Liver (tissue), 9 donors: Measurements from ENCODE around the gene TMEM187. TPM values are rescaled to one million over a fixed set of nuclear protein-coding genes. Genes with fewer than 3 reads are reported as not detected.

Experiments
- DNase-seq: peaks from one replicate; pipeline ENCODE4 v3.0.0-alpha.2; 2017; ENCODE audit warnings: low spot score
- H3K27ac ChIP-seq, 2 donors: one replicate each; pipeline ENCODE4 v1.7.0; 2013; ENCODE audit warnings: inconsistent platforms in 2 of 2, low read length in 2 of 2, control low read depth in 1 of 2, low read depth in 1 of 2, mild to moderate bottlenecking in 1 of 2
- H3K27me3 ChIP-seq, 4 donors: one replicate each; pipeline versions ENCODE4 v1.6.1 to v1.7.0; 2013; ENCODE audit warnings: low read length in 3 of 4, inconsistent platforms in 1 of 4, mild to moderate bottlenecking in 1 of 4, moderate library complexity in 1 of 4; ENCODE audit not compliant: control insufficient read depth in 4 of 4, insufficient read depth in 4 of 4
- H3K36me3 ChIP-seq, 4 donors: one replicate each; pipeline versions ENCODE4 v1.6.1 to v1.7.0; 2013; ENCODE audit warnings: low read length in 3 of 4, mild to moderate bottlenecking in 3 of 4, low read depth in 1 of 4, moderate library complexity in 1 of 4; ENCODE audit not compliant: control insufficient read depth in 4 of 4, insufficient read depth in 3 of 4
- H3K4me1 ChIP-seq, 4 donors: one replicate each; pipeline versions ENCODE4 v1.6.1 to v1.7.0; 2013; ENCODE audit warnings: low read length in 3 of 4, mild to moderate bottlenecking in 3 of 4, moderate library complexity in 1 of 4; ENCODE audit not compliant: control insufficient read depth in 4 of 4, insufficient read depth in 4 of 4
- H3K4me3 ChIP-seq, 3 donors: one replicate each; pipeline versions ENCODE4 v1.6.1 to v1.7.0; 2013; ENCODE audit warnings: low read length in 3 of 3, control low read depth in 1 of 3, low read depth in 1 of 3, mild to moderate bottlenecking in 1 of 3
- H3K9ac ChIP-seq, 2 donors: one replicate each; pipeline ENCODE4 v1.7.0; 2013; ENCODE audit warnings: low read length in 2 of 2, mild to moderate bottlenecking in 2 of 2, moderate library complexity in 2 of 2, control low read depth in 1 of 2, low read depth in 1 of 2
- H3K9me3 ChIP-seq, 4 donors: one replicate each; pipeline versions ENCODE4 v1.6.1 to v1.7.0; 2013; ENCODE audit warnings: low read length in 3 of 4; ENCODE audit not compliant: control insufficient read depth in 4 of 4
- ATF3 ChIP-seq: IDR thresholded peaks from 2 replicates; pipeline ENCODE4 v1.6.1; 2016; ENCODE audit warnings: antibody characterized with exemption
- CTCF ChIP-seq: fragments of 150-350 bp; IDR thresholded peaks from 2 replicates; pipeline ENCODE4 v1.5.1; 2017; ENCODE audit warnings: improper control_type of control experiment, low read depth, low read length; ENCODE audit not compliant: missing input control
- EGR1 ChIP-seq, 2 donors: IDR thresholded peaks; 2 replicates each; pipeline ENCODE4 v1.6.1; 2016 to 2018; ENCODE audit warnings: antibody characterized with exemption in 2 of 2, low read depth in 2 of 2
- FOXA1 ChIP-seq: IDR thresholded peaks from 2 replicates; pipeline ENCODE4 v1.6.1; 2016; ENCODE audit warnings: antibody characterized with exemption
- GABPA ChIP-seq, 2 donors: IDR thresholded peaks in 1 of 2; conservative IDR thresholded peaks in 1 of 2; 2 replicates each; pipeline ENCODE4 v1.6.1; 2016; ENCODE audit warnings: antibody characterized with exemption in 2 of 2, mild to moderate bottlenecking in 1 of 2, moderate library complexity in 1 of 2
- HNF4A ChIP-seq, 2 donors: conservative IDR thresholded peaks; 2 replicates each; pipeline ENCODE4 v1.6.1; 2016; ENCODE audit warnings: antibody characterized with exemption in 2 of 2, mild to moderate bottlenecking in 2 of 2
- HNF4G ChIP-seq: IDR thresholded peaks from 2 replicates; pipeline ENCODE4 v1.6.1; 2016; ENCODE audit warnings: antibody characterized with exemption
- JUND ChIP-seq, 2 donors: IDR thresholded peaks; 2 replicates each; pipeline ENCODE4 v1.6.1; 2016; ENCODE audit warnings: antibody characterized with exemption in 2 of 2
- MAX ChIP-seq: IDR thresholded peaks from 2 replicates; pipeline ENCODE4 v1.6.1; 2016; ENCODE audit warnings: antibody characterized with exemption
- NR2F2 ChIP-seq: IDR thresholded peaks from 2 replicates; pipeline ENCODE4 v1.6.1; 2016; ENCODE audit warnings: antibody characterized with exemption
- RAD21 ChIP-seq, 2 donors: IDR thresholded peaks; 2 replicates each; pipeline ENCODE4 v1.6.1; 2016; ENCODE audit warnings: antibody characterized with exemption in 2 of 2, mild to moderate bottlenecking in 2 of 2
- REST ChIP-seq: IDR thresholded peaks from 2 replicates; pipeline ENCODE4 v1.6.1; 2016; ENCODE audit warnings: antibody characterized with exemption, mild to moderate bottlenecking
- RXRA ChIP-seq, 2 donors: IDR thresholded peaks; 2 replicates each; pipeline ENCODE4 v1.6.1; 2017 to 2018; ENCODE audit warnings: antibody characterized with exemption in 2 of 2, mild to moderate bottlenecking in 1 of 2
- SP1 ChIP-seq: IDR thresholded peaks from 2 replicates; pipeline ENCODE4 v1.6.1; 2018; ENCODE audit warnings: antibody characterized with exemption, mild to moderate bottlenecking
- TAF1 ChIP-seq: conservative IDR thresholded peaks from 2 replicates; pipeline ENCODE4 v1.6.1; 2016; ENCODE audit warnings: antibody characterized with exemption, mild to moderate bottlenecking
- YY1 ChIP-seq: IDR thresholded peaks from 2 replicates; pipeline ENCODE4 v1.6.1; 2016; ENCODE audit warnings: antibody characterized with exemption, mild to moderate bottlenecking
- ZBTB33 ChIP-seq: IDR thresholded peaks from 2 replicates; pipeline ENCODE4 v1.6.1; 2016; ENCODE audit warnings: antibody characterized with exemption
- WGBS: extraction: QIAGEN DNeasy Blood & Tissue Kit; methylation state at CpG from one replicate; pipeline ENCODE4 v1.1.7; 2013; 5-methylcytosine and 5-hydroxymethylcytosine counted together
- polyA plus RNA-seq, 2 donors: library from polyadenylated mRNA; stranded (reverse) in 1 of 2; unstranded in 1 of 2; fragments of 200-250 nt in 1 of 2; fragments of >200 nt in 1 of 2; fragmentation: Nextera tagmentation in 1 of 2; extraction: Ambion mirVana in 1 of 2; gene quantifications; one replicate each; pipeline versions ENCODE4 v1.2.1 to v1.2.3, GENCODE V29; 2013 to 2015
- total RNA-seq, 2 donors: library from RNA; depleted of rRNA; stranded (reverse); fragments of >200 nt; gene quantifications; one replicate each; pipeline ENCODE4 v1.2.3, GENCODE V29; 2014
- donor health status: healthy.
- donor health status: healthy.
- donor health status: healthy.
- donor health status: healthy.
- donor health status: healthy.

The TMEM187 gene
- total and polyA plus RNA-seq, 4 donors, result 2.9 to 5.8 (median 4.1) TPM

- TF ChIP-seq CTCF, result no peak
- TF ChIP-seq ATF3, result no peak
- no peak for TF ChIP-seq ZBTB33
- TF ChIP-seq RAD21 (IDR thresholded peaks at IDR 0.05), result no peak
These were observed 15.3 kb upstream of the TMEM187 start (continued) for GRCh38 chrX:153957224-153957623.

- H3K4me3 ChIP-seq, result no peak overlapping the region
- H3K4me1 ChIP-seq, result no peaks in the 10 kb centered on the region
- H3K27me3 ChIP-seq, result no peaks in the 10 kb centered on the region
- TF ChIP-seq ZBTB33, result no peak
- peaks cover 24 to 97% (median 40%) of the 10 kb centered on the region in 4 donors for H3K36me3 ChIP-seq
- no peak overlapping the region for H3K27ac ChIP-seq
- no peak for DNase-seq
- WGBS, result 94% methylated on average over 14 of the region's 14 CpGs
- H3K9ac ChIP-seq, result no peak overlapping the region
- no peaks in the 10 kb centered on the region for H3K9me3 ChIP-seq
These were observed 13.9 kb upstream of the TMEM187 start for GRCh38 chrX:153958605-153959004.

GRCh38 chrX:153959649-153960048, 12.9 kb upstream of the TMEM187 start:
- H3K27me3 ChIP-seq, result no peaks in the 10 kb centered on the region
- H3K9me3 ChIP-seq, result no peaks in the 10 kb centered on the region
- no peak for DNase-seq
- no peak overlapping the region for H3K27ac ChIP-seq
- H3K4me3 ChIP-seq, result no peak overlapping the region
- no peaks in the 10 kb centered on the region for H3K4me1 ChIP-seq
- no peak overlapping the region for H3K9ac ChIP-seq
- 96% methylated on average over 15 of the region's 15 CpGs for WGBS
- H3K36me3 ChIP-seq, result peaks cover 23 to 96% (median 40%) of the 10 kb centered on the region in 4 donors
- TF ChIP-seq MAX (no peak), GABPA (IDR thresholded peaks at IDR 0.05 in 1 of 2, conservative IDR thresholded peaks at IDR 0.05 in 1 of 2) (no peak), FOXA1 (no peak), JUND (IDR thresholded peaks at IDR 0.05) (no peak), REST (no peak), YY1 (no peak), CTCF (no peak), ATF3 (no peak), RXRA (IDR thresholded peaks at IDR 0.05) (no peak), HNF4A (conservative IDR thresholded peaks at IDR 0.05) (no peak), TAF1 (no peak), RAD21 (IDR thresholded peaks at IDR 0.05) (no peak), NR2F2 (no peak), HNF4G (no peak), EGR1 (IDR thresholded peaks at IDR 0.05; ENCODE audit: low read depth in 2 of 2) (no peak), SP1 (no peak)
